ENCODE data around the gene SLIT3.
"Not testable (repeated sequence)": the region's sequence is repeated elsewhere in the genome, so short reads cannot be mapped to it uniquely, and the experiment has no call there.

Gene SLIT3

GRCh38 chr5:169216866-169217265, 84.1 kb downstream of the SLIT3 start:
- no peak for DNase-seq

GRCh38 chr5:169213479-169213878, 87.5 kb downstream of the SLIT3 start:
- no peak for DNase-seq

GRCh38 chr5:169211761-169212160, 89.2 kb downstream of the SLIT3 start:
- DNase-seq, result not testable (repeated sequence)

GRCh38 chr5:169204788-169205400, 96.0 kb downstream of the SLIT3 start:
- no peak for DNase-seq

- DNase-seq, result no peak
Observed at GRCh38 chr5:169202969-169203368, 98.0 kb downstream of the SLIT3 start.

GRCh38 chr5:169201597-169201996, 99.3 kb downstream of the SLIT3 start:
- DNase-seq, result no peak

GRCh38 chr5:169200125-169200778, 100.7 kb downstream of the SLIT3 start:
- DNase-seq, result no peak

- DNase-seq, result no peak
Observed at GRCh38 chr5:169197343-169197742, 103.6 kb downstream of the SLIT3 start.

- DNase-seq, result no peak
Observed at GRCh38 chr5:169196059-169196458, 104.9 kb downstream of the SLIT3 start.

GRCh38 chr5:169195601-169196000, 105.3 kb downstream of the SLIT3 start:
- DNase-seq, result no peak

- DNase-seq, result no peak
Observed at GRCh38 chr5:169192536-169192935, 108.4 kb downstream of the SLIT3 start.

- DNase-seq, result no peak
Observed at GRCh38 chr5:169190849-169191248, 110.1 kb downstream of the SLIT3 start.

- no peak for DNase-seq
Observed at GRCh38 chr5:169185626-169186025, 115.3 kb downstream of the SLIT3 start.

- no peak for DNase-seq
Observed at GRCh38 chr5:169183576-169183975, 117.4 kb downstream of the SLIT3 start.

GRCh38 chr5:169182797-169183196, 118.1 kb downstream of the SLIT3 start:
- no peak for DNase-seq

GRCh38 chr5:169181814-169182213, 119.1 kb downstream of the SLIT3 start:
- DNase-seq, result no peak

GRCh38 chr5:169178754-169179153, 122.2 kb downstream of the SLIT3 start:
- DNase-seq, result no peak

GRCh38 chr5:169178274-169178673, 122.7 kb downstream of the SLIT3 start:
- DNase-seq, result no peak

- DNase-seq, result no peak
Observed at GRCh38 chr5:169176709-169177694, 123.9 kb downstream of the SLIT3 start.

GRCh38 chr5:169175733-169176132, 125.2 kb downstream of the SLIT3 start:
- no peak for DNase-seq

- DNase-seq, result no peak
Observed at GRCh38 chr5:169174923-169175322, 126.0 kb downstream of the SLIT3 start.

- DNase-seq, result no peak
Observed at GRCh38 chr5:169173372-169173771, 127.6 kb downstream of the SLIT3 start.

GRCh38 chr5:169171515-169171914, 129.4 kb downstream of the SLIT3 start:
- no peak for DNase-seq

GRCh38 chr5:169169783-169170182, 131.2 kb downstream of the SLIT3 start:
- no peak for DNase-seq

All from NCI-H1417 treated with DMSO at 0.1 percent for 48 hours (cell line).